HEK293 (cell line): ENCODE results near the gene SLC39A11.

Experiments
- CTCF ChIA-PET: fragments of 350-600 bp; formaldehyde crosslinking; extraction: SDS; loops from one replicate; lab custom pipeline; 2021; ENCODE audit warnings: antibody characterized with exemption; lab: Yijun Ruan, JAX
- POLR2A ChIA-PET: fragments of 300-600 bp; formaldehyde crosslinking; extraction: SDS; loops from one replicate; lab custom pipeline; 2020; ENCODE audit warnings: antibody characterized with exemption, inconsistent platforms; lab: Yijun Ruan, JAX
- H3K27ac ChIP-seq: fragments of 200-500 bp; sonication (Bioruptor generic); 2 replicates; pipeline ENCODE4 v1.5.1; 2014; ENCODE audit warnings: low read depth, low read length, control low read depth, inconsistent platforms; ENCODE audit errors: extremely low read depth
- H3K36me3 ChIP-seq, 2 experiments: fragments of 200-500 bp in 1 of 2; sonication (Bioruptor generic) in 1 of 2; 1 replicate in 1 of 2; 2 replicates in 1 of 2; pipeline ENCODE4 v1.5.1; 2014 to 2017; ENCODE audit warnings: inconsistent platforms in 2 of 2, low read length in 2 of 2; ENCODE audit not compliant: control insufficient read depth in 2 of 2, insufficient read depth in 1 of 2
- H3K4me1 ChIP-seq: fragments of 200-500 bp; sonication (Bioruptor generic); 2 replicates; pipeline ENCODE4 v1.5.1; 2014; ENCODE audit warnings: mild to moderate bottlenecking, low read length, inconsistent platforms; ENCODE audit not compliant: control insufficient read depth, insufficient read depth
- H3K4me3 ChIP-seq: 2 replicates; pipeline ENCODE4 v1.5.1; 2011; ENCODE audit warnings: low read depth, mild to moderate bottlenecking, control low read depth, low read length, moderate library complexity
- H3K9me3 ChIP-seq: fragments of 200-500 bp; sonication (Bioruptor generic); 2 replicates; pipeline ENCODE4 v1.5.1; 2014; ENCODE audit warnings: low read depth, low read length, inconsistent platforms; ENCODE audit not compliant: control insufficient read depth, insufficient read depth
- ELK4 ChIP-seq: IDR thresholded peaks from 2 replicates; pipeline ENCODE4 v1.6.1; 2011; ENCODE audit warnings: mild to moderate bottlenecking, low read depth, low read length, borderline replicate concordance
- GLIS2 ChIP-seq: fragments of 450-650 bp; formaldehyde crosslinking; IDR thresholded peaks from 2 replicates; pipeline ENCODE4 v1.5.1; 2016; ENCODE audit warnings: missing biosample characterization, missing genetic modification characterization
- HOXC10 ChIP-seq: sonication (generic); formaldehyde crosslinking; IDR thresholded peaks from 2 replicates; pipeline ENCODE4 v1.8.1; 2023; ENCODE audit warnings: mild to moderate bottlenecking, missing genetic modification reagents
- INSM2 ChIP-seq: fragments of 450-650 bp; formaldehyde crosslinking; IDR thresholded peaks from 2 replicates; pipeline ENCODE4 v1.5.1; 2016; ENCODE audit warnings: missing biosample characterization, missing genetic modification characterization
- MYNN ChIP-seq: fragments of 450-650 bp; formaldehyde crosslinking; IDR thresholded peaks from 2 replicates; pipeline ENCODE4 v1.5.1; 2016; ENCODE audit warnings: missing biosample characterization, missing genetic modification characterization, borderline replicate concordance
- TSHZ1 ChIP-seq: fragments of 450-650 bp; formaldehyde crosslinking; IDR thresholded peaks from 2 replicates; pipeline ENCODE4 v1.5.1; 2016; ENCODE audit warnings: missing biosample characterization, missing genetic modification characterization, borderline replicate concordance
- YY1 ChIP-seq: fragments of 450-650 bp; formaldehyde crosslinking; IDR thresholded peaks from 2 replicates; pipeline ENCODE4 v1.5.1; 2018; ENCODE audit warnings: missing biosample characterization, missing genetic modification characterization
- ZBTB6 ChIP-seq: fragments of 450-650 bp; formaldehyde crosslinking; IDR thresholded peaks from 2 replicates; pipeline ENCODE4 v1.5.1; 2017; ENCODE audit warnings: missing biosample characterization, missing genetic modification characterization
- ZBTB7A ChIP-seq: fragments of 450-650 bp; formaldehyde crosslinking; IDR thresholded peaks from 2 replicates; pipeline ENCODE4 v1.5.1; 2016; ENCODE audit warnings: low read depth, missing biosample characterization, missing genetic modification characterization
- ZNF157 ChIP-seq: fragments of 450-650 bp; formaldehyde crosslinking; IDR thresholded peaks from 2 replicates; pipeline ENCODE4 v1.5.1; 2016; ENCODE audit warnings: missing biosample characterization, missing genetic modification characterization
- ZNF214 ChIP-seq: fragments of 450-650 bp; formaldehyde crosslinking; IDR thresholded peaks from 2 replicates; pipeline ENCODE4 v1.5.1; 2017; ENCODE audit warnings: missing biosample characterization, mild to moderate bottlenecking, missing genetic modification characterization, borderline replicate concordance
- ZNF280C ChIP-seq: fragments of 450-650 bp; formaldehyde crosslinking; IDR thresholded peaks from 2 replicates; pipeline ENCODE4 v1.5.1; 2016; ENCODE audit warnings: missing biosample characterization, missing genetic modification characterization
- ZNF302 ChIP-seq: fragments of 450-650 bp; formaldehyde crosslinking; IDR thresholded peaks from 2 replicates; pipeline ENCODE4 v1.5.1; 2016; ENCODE audit warnings: missing biosample characterization, missing genetic modification characterization, low read depth
- ZNF610 ChIP-seq: fragments of 450-650 bp; formaldehyde crosslinking; IDR thresholded peaks from 2 replicates; pipeline ENCODE4 v1.5.1; 2016; ENCODE audit warnings: missing biosample characterization, missing genetic modification characterization, borderline replicate concordance
- ZNF623 ChIP-seq: fragments of 450-650 bp; formaldehyde crosslinking; IDR thresholded peaks from 2 replicates; pipeline ENCODE4 v1.5.1; 2016; ENCODE audit warnings: missing biosample characterization, missing genetic modification characterization
- ZNF629 ChIP-seq: fragments of 450-650 bp; formaldehyde crosslinking; IDR thresholded peaks from 2 replicates; pipeline ENCODE4 v1.5.1; 2017; ENCODE audit warnings: missing biosample characterization, missing genetic modification characterization
- ZNF660 ChIP-seq: fragments of 450-650 bp; IDR thresholded peaks from 2 replicates; pipeline ENCODE4 v1.5.1; 2018; ENCODE audit warnings: missing biosample characterization, mild to moderate bottlenecking, missing genetic modification characterization
- ZNF747 ChIP-seq: fragments of 450-650 bp; formaldehyde crosslinking; IDR thresholded peaks from 2 replicates; pipeline ENCODE4 v1.5.1; 2016; ENCODE audit warnings: missing biosample characterization, missing genetic modification characterization
- ZNF791 ChIP-seq: fragments of 450-650 bp; formaldehyde crosslinking; IDR thresholded peaks from 2 replicates; pipeline ENCODE4 v1.5.1; 2016; ENCODE audit warnings: missing biosample characterization, missing genetic modification characterization

SLC39A11 gene

GRCh38 chr17:72602517-72603419, 489.7 kb downstream of the SLC39A11 start (continued):
- no peak for TF ChIP-seq YY1 (tag by site-specific recombination)
- TF ChIP-seq TSHZ1 (tag by site-specific recombination), result no peak
- TF ChIP-seq ELK4, result no peak
- no peak for TF ChIP-seq ZNF623 (tag by site-specific recombination)
- no peak for TF ChIP-seq ZNF302 (tag by site-specific recombination)
- no peak for TF ChIP-seq ZBTB7A (tag by site-specific recombination)

- Histone ChIP-seq H3K36me3 (no peaks in the 10 kb centered on the region; a peak in 1 of 3 replicates), H3K4me3 (no peak overlapping the region), H3K27ac (no peak overlapping the region), H3K9me3 (no peaks in the 10 kb centered on the region), H3K4me1 (no peaks in the 10 kb centered on the region)
- POLR2A ChIA-PET, result interaction anchor here (5.2 kb wide), 1 partner anchor 9 kb away, joined by 33 read pairs; no protein-coding TSS in a partner anchor
- CTCF ChIA-PET, result interaction anchor here (0.6 to 2.0 kb wide), 2 partner anchors 41 to 589 kb away, joined by 3 to 9 read pairs; no protein-coding TSS in a partner anchor
- TF ChIP-seq ZNF214 (no peak), GLIS2 (tag by site-specific recombination) (no peak), ZNF629 (tag by site-specific recombination) (no peak), ZNF280C (tag by site-specific recombination) (no peak), ZNF157 (tag by site-specific recombination) (no peak), ZBTB6 (tag by site-specific recombination) (no peak), ZNF610 (tag by site-specific recombination) (no peak), ZNF660 (tag by site-specific recombination) (no peak), HOXC10 (no peak), ZNF747 (no peak), MYNN (tag by site-specific recombination) (no peak), INSM2 (no peak), ZNF791 (tag by site-specific recombination) (no peak)
Observed at GRCh38 chr17:72600934-72601333, 491.6 kb downstream of the SLC39A11 start.
